ENCODE data around the gene MRPL4. TPM values are rescaled to one million over a fixed set of nuclear protein-coding genes. Genes with fewer than 3 reads are reported as not detected.
A peak's percentile ranks its signal among the peaks of the same experiment; 100 is the strongest.

The MRPL4 gene
- total and polyA plus RNA-seq, 2 of the 13 experiments (the other 11 are each of a cell fraction or from before 2014, with no cell fraction given): 40.6 to 42.5 TPM

DNA sequence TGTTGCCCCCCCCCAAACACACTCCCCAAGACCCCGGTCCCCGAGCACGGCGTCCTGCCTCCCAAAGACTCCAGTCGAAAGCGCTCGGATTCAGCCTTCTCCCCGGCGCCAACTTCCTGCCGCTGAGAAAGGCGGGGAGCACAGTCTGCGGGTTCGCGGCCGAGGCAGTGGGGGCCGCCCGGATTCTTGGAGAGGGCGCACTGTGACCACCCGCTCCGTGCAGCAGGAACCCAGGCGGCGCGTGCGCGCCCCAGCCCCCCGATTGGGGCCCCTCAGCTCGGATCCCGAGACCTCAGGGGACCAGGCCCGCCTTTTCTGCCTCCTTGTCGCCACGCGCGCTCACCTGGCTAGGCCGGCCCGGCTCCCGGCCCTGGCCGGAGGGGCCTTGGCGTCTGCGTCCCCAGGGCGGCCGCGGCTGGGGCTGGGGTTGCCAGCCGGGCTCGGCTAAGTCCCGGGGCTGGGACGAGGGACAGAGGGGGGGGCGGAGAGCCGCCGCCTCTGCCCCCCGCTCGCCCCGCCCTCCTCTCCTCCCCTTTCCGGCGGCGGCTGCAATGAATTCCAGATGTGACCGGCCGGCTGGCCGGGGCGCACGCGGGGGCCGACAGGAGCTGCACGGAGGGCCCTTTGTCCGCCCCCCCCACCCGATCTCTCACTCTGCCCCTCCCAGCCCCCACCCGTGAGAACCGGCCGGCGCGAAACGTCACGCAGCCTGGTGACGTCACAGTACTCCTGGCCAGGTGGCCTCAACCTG, 21.0 kb upstream of the MRPL4 start, which contains the start of gene S1PR2 (continued):
- TF ChIP-seq, protein P1, sequence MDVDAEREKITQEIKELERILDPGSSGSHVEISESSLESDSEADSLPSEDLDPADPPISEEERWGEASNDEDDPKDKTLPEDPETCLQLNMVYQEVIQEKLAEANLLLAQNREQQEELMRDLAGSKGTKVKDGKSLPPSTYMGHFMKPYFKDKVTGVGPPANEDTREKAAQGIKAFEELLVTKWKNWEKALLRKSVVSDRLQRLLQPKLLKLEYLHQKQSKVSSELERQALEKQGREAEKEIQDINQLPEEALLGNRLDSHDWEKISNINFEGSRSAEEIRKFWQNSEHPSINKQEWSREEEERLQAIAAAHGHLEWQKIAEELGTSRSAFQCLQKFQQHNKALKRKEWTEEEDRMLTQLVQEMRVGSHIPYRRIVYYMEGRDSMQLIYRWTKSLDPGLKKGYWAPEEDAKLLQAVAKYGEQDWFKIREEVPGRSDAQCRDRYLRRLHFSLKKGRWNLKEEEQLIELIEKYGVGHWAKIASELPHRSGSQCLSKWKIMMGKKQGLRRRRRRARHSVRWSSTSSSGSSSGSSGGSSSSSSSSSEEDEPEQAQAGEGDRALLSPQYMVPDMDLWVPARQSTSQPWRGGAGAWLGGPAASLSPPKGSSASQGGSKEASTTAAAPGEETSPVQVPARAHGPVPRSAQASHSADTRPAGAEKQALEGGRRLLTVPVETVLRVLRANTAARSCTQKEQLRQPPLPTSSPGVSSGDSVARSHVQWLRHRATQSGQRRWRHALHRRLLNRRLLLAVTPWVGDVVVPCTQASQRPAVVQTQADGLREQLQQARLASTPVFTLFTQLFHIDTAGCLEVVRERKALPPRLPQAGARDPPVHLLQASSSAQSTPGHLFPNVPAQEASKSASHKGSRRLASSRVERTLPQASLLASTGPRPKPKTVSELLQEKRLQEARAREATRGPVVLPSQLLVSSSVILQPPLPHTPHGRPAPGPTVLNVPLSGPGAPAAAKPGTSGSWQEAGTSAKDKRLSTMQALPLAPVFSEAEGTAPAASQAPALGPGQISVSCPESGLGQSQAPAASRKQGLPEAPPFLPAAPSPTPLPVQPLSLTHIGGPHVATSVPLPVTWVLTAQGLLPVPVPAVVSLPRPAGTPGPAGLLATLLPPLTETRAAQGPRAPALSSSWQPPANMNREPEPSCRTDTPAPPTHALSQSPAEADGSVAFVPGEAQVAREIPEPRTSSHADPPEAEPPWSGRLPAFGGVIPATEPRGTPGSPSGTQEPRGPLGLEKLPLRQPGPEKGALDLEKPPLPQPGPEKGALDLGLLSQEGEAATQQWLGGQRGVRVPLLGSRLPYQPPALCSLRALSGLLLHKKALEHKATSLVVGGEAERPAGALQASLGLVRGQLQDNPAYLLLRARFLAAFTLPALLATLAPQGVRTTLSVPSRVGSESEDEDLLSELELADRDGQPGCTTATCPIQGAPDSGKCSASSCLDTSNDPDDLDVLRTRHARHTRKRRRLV (CRISPR knock-in tag; IDR thresholded peaks at IDR 0.05): no peak
- TF ChIP-seq SPEN (CRISPR knock-in tag; IDR thresholded peaks at IDR 0.05; ENCODE audit: low read depth) (0 out of 2 replicates have a peak, but pooled peaks have one; percentile 24), ZMAT3 (CRISPR knock-in tag; conservative IDR thresholded peaks at IDR 0.05) (peak; percentile 35; the same call in 1 of the 2 replicates), MAFF (IDR thresholded peaks at IDR 0.05; ENCODE audit: low read depth, low read length) (no peak), ZFYVE20 (CRISPR knock-in tag; IDR thresholded peaks at IDR 0.05; ENCODE audit: borderline replicate concordance, low read depth) (no peak), ATF1 (CRISPR knock-in tag; IDR thresholded peaks at IDR 0.05) (no peak), ZNF850 (CRISPR knock-in tag; conservative IDR thresholded peaks at IDR 0.05) (no peak), YY1 (IDR thresholded peaks at IDR 0.05; ENCODE audit: insufficient read depth, insufficient replicate concordance, low read depth, low read length) (no peak), ZNF460 (CRISPR knock-in tag; IDR thresholded peaks at IDR 0.05; ENCODE audit: borderline replicate concordance) (no peak), NFKB2 (CRISPR knock-in tag; IDR thresholded peaks at IDR 0.05; ENCODE audit: borderline replicate concordance) (no peak; the same call in 1 of the 2 replicates), ZSCAN31 (CRISPR knock-in tag; IDR thresholded peaks at IDR 0.05; ENCODE audit: low read depth) (0 out of 2 replicates have a peak, but pooled peaks have one; percentile 24), GPN1 (CRISPR knock-in tag; IDR thresholded peaks at IDR 0.05; ENCODE audit: borderline replicate concordance) (no peak), ZNF350 (CRISPR knock-in tag; IDR thresholded peaks at IDR 0.05; ENCODE audit: borderline replicate concordance, low read depth) (no peak)
- TF ChIP-seq, protein P2, sequence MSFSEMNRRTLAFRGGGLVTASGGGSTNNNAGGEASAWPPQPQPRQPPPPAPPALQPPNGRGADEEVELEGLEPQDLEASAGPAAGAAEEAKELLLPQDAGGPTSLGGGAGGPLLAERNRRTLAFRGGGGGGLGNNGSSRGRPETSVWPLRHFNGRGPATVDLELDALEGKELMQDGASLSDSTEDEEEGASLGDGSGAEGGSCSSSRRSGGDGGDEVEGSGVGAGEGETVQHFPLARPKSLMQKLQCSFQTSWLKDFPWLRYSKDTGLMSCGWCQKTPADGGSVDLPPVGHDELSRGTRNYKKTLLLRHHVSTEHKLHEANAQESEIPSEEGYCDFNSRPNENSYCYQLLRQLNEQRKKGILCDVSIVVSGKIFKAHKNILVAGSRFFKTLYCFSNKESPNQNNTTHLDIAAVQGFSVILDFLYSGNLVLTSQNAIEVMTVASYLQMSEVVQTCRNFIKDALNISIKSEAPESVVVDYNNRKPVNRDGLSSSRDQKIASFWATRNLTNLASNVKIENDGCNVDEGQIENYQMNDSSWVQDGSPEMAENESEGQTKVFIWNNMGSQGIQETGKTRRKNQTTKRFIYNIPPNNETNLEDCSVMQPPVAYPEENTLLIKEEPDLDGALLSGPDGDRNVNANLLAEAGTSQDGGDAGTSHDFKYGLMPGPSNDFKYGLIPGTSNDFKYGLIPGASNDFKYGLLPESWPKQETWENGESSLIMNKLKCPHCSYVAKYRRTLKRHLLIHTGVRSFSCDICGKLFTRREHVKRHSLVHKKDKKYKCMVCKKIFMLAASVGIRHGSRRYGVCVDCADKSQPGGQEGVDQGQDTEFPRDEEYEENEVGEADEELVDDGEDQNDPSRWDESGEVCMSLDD (CRISPR knock-in tag; IDR thresholded peaks at IDR 0.05; ENCODE audit: borderline replicate concordance): 0 out of 2 replicates have a peak, but pooled peaks have one; percentile 33
- TF ChIP-seq, protein P3, sequence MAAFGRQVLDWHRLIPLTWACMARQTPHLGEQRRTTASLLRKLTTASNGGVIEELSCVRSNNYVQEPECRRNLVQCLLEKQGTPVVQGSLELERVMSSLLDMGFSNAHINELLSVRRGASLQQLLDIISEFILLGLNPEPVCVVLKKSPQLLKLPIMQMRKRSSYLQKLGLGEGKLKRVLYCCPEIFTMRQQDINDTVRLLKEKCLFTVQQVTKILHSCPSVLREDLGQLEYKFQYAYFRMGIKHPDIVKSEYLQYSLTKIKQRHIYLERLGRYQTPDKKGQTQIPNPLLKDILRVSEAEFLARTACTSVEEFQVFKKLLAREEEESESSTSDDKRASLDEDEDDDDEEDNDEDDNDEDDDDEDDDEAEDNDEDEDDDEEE (CRISPR knock-in tag; IDR thresholded peaks at IDR 0.05): no peak
- TF ChIP-seq, protein P4, sequence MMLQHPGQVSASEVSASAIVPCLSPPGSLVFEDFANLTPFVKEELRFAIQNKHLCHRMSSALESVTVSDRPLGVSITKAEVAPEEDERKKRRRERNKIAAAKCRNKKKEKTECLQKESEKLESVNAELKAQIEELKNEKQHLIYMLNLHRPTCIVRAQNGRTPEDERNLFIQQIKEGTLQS (CRISPR knock-in tag; IDR thresholded peaks at IDR 0.05): no peak
- TF ChIP-seq, protein P5, sequence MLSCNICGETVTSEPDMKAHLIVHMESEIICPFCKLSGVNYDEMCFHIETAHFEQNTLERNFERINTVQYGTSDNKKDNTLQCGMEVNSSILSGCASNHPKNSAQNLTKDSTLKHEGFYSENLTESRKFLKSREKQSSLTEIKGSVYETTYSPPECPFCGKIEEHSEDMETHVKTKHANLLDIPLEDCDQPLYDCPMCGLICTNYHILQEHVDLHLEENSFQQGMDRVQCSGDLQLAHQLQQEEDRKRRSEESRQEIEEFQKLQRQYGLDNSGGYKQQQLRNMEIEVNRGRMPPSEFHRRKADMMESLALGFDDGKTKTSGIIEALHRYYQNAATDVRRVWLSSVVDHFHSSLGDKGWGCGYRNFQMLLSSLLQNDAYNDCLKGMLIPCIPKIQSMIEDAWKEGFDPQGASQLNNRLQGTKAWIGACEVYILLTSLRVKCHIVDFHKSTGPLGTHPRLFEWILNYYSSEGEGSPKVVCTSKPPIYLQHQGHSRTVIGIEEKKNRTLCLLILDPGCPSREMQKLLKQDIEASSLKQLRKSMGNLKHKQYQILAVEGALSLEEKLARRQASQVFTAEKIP (CRISPR knock-in tag; IDR thresholded peaks at IDR 0.05; ENCODE audit: borderline replicate concordance): no peak

All from HepG2 (cell line).